Neural crest cell (in vitro differentiated cells): ENCODE data around the gene MTX1. TPM values are rescaled to one million over a fixed set of nuclear protein-coding genes. Genes with fewer than 3 reads are reported as not detected.

Experiments
- DNase-seq: peaks from one replicate; pipeline ENCODE4 v3.0.0; 2021; ENCODE audit warnings: low read depth, mixed read lengths, low spot score
- H3K27ac Mint-ChIP-seq: one replicate; pipeline ENCODE4 v1.8.0; 2021; ENCODE audit warnings: mild to moderate bottlenecking, mixed read lengths; ENCODE audit not compliant: unreplicated experiment
- H3K27me3 Mint-ChIP-seq: 2 replicates; pipeline ENCODE4 v1.8.0; 2021; ENCODE audit warnings: low read depth, mild to moderate bottlenecking, mixed read lengths
- H3K36me3 Mint-ChIP-seq: 2 replicates; pipeline ENCODE4 v1.8.0; 2021; ENCODE audit warnings: low read depth, mild to moderate bottlenecking, mixed read lengths
- H3K4me1 Mint-ChIP-seq: 2 replicates; pipeline ENCODE4 v1.8.0; 2021; ENCODE audit warnings: mixed read lengths
- H3K4me3 Mint-ChIP-seq: one replicate; pipeline ENCODE4 v1.8.0; 2021; ENCODE audit warnings: mild to moderate bottlenecking, mixed read lengths
- H3K9me3 Mint-ChIP-seq: 2 replicates; pipeline ENCODE4 v1.8.0; 2021; ENCODE audit warnings: mixed read lengths
- total RNA-seq: library from RNA; stranded (reverse); gene quantifications from 2 replicates; pipeline ENCODE4 v1.2.1, GENCODE V29; 2021
- TF ChIP-seq, protein P1 (sequence below): fragments of 200-600 bp; sonication (generic); conservative IDR thresholded peaks from 2 replicates; pipeline ENCODE4 v1.5.0; 2021; ENCODE audit warnings: antibody characterized with exemption, mild to moderate bottlenecking

Gene MTX1
- total RNA-seq, 1 donor from 2014 or later, result 38.3 TPM

DNA sequence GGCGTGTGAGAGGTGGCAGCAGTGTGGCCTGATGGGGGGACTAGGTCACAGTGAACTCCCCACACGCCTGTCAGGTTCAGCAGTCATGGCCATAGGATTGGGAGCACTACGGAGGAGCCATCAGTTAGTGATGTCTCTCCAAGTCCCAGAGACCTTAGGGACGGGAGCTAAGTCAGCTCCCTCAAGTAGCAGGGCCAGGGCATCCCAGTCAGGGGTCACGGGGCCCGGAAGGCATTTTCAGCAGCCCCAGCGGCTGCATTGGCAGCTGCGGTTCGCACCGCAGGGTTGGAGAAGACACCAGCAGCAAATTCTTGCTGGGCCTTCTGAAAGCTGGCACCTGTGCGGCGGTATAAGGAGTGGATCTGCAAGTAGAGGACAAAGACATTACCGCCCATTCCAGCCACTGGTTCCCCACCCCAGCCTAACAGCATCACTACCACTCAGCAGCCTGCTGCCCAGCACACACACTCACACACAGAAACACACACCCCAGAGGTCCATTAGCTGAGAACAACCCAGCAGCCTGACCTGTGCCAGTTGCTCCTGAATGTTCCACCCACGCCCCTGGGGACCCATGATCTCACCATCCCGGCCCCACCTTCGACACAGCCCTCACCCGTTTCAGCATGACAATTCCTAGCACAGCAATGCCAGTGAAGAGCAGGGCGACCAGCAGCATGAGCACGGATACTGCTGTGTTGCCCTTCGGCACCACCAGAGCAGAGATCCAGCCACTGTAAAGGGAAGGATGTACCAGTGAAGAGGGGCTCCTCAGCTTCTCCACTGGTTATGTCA, 47.8 kb downstream of the MTX1 start:
- H3K27me3 Mint-ChIP-seq, result no peaks in the 10 kb centered on the region
- peak overlapping the region; percentile 87 for H3K4me3 Mint-ChIP-seq
- H3K9me3 Mint-ChIP-seq, result no peaks in the 10 kb centered on the region
- H3K27ac Mint-ChIP-seq, result peak overlapping the region; percentile 14
- TF ChIP-seq, protein P1, sequence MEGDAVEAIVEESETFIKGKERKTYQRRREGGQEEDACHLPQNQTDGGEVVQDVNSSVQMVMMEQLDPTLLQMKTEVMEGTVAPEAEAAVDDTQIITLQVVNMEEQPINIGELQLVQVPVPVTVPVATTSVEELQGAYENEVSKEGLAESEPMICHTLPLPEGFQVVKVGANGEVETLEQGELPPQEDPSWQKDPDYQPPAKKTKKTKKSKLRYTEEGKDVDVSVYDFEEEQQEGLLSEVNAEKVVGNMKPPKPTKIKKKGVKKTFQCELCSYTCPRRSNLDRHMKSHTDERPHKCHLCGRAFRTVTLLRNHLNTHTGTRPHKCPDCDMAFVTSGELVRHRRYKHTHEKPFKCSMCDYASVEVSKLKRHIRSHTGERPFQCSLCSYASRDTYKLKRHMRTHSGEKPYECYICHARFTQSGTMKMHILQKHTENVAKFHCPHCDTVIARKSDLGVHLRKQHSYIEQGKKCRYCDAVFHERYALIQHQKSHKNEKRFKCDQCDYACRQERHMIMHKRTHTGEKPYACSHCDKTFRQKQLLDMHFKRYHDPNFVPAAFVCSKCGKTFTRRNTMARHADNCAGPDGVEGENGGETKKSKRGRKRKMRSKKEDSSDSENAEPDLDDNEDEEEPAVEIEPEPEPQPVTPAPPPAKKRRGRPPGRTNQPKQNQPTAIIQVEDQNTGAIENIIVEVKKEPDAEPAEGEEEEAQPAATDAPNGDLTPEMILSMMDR, result no peak
- no peak for DNase-seq
- H3K4me1 Mint-ChIP-seq, result peaks cover 54% of the 10 kb centered on the region
- H3K36me3 Mint-ChIP-seq, result peaks cover 9% of the 10 kb centered on the region

DNA sequence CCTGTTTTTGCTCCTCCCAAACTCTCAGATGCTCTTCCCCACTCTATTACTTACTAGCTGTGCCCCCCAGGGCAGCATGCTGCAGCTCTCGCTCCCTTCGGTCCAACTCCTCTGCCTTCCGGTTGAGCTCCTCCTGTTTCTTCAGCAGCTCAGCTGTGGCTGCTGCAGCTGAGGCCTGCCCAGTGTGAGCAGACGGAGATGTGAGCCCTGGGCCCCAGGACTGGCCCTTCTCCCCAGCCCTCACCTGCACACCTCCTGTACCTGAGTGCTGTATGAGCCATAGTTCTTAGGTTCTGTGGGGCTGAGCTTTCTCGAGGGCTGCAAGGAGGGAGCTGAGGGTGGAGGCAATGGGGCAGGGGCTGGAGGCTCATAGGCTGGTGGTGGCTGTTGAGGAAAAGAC, 51.8 kb downstream of the MTX1 start:
- H3K36me3 Mint-ChIP-seq, result peaks cover 18% of the 10 kb centered on the region
- H3K4me3 Mint-ChIP-seq, result peak overlapping the region; percentile 98
- no peak overlapping the region for H3K27ac Mint-ChIP-seq
- peaks cover 4% of the 10 kb centered on the region for H3K27me3 Mint-ChIP-seq
- peaks cover 46% of the 10 kb centered on the region for H3K4me1 Mint-ChIP-seq
- no peaks in the 10 kb centered on the region for H3K9me3 Mint-ChIP-seq
- TF ChIP-seq, protein P1, result no peak
- DNase-seq, result no peak

DNA sequence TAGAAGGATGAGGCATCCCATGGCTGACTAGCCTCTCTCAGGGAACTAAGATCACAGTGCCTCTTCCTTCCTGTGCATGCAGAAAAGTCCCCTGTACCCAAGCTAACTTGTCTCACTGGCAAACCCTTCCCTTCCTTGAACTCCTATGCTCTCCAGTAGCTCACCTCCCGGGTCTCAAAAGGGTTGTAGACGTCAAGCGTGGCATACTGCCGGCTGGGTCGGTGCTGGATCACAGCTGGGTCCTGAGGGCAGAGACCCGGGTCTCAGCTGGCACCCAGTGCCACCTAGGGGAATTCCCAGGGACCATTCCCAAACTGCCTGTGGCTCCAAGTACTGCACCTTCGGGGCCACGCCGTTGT, 53.0 kb downstream of the MTX1 start:
- no peak for DNase-seq
- TF ChIP-seq, protein P1, result peak; percentile 14
- peak overlapping the region; percentile 98 for H3K4me3 Mint-ChIP-seq
- H3K4me1 Mint-ChIP-seq, result peaks cover 37% of the 10 kb centered on the region
- peaks cover 4% of the 10 kb centered on the region for H3K27me3 Mint-ChIP-seq
- peak overlapping the region; percentile 91 for H3K27ac Mint-ChIP-seq
- no peaks in the 10 kb centered on the region for H3K9me3 Mint-ChIP-seq
- H3K36me3 Mint-ChIP-seq, result peaks cover 23% of the 10 kb centered on the region

DNA sequence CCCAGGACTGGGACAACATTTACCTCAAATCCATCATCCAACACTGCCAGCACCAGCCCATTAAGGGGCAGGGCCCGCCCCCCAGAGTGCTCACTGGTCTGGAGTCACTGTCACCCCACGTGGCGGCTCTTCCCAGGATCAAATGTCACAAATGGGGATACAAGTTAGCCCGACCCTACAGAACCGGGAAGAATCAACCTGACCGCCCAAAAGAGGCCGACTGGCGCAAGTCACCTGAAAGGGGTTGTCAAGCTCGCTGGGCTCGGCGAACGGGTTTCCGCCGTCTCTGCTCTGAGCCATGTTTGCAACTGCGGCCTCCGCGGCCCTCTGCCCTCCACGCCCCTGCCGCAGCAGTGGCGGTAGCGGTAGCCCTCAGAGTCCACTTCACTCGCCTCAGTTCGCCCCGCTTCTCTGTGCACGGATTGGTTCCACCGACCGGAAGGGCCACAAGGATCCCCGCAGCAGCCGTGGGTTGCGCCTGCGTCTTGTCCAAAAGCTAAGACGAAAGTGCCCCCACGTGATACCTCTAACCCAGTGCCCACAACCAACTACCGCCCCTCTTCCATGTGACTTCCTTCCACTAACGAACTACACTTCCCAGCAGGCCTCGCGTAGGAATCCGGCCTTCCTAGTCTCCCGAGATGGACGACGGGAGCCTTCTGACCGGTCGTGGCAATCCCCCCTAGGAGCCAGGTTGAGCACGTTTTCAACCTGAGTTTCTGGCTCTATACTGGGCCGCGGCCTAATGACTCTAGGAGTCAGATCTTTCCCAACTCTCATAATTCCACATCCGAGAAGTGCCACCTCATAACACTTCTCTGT, 53.6 kb downstream of the MTX1 start, which contains the start of gene SCAMP3:
SCAMP3 (minus strand) TSS at position 509 of the 822 bp plus-strand sequence; CDS start at position 300, 209 bp downstream.
- H3K4me3 Mint-ChIP-seq, result peak within 1 kb of the TSS; percentile 98
- TF ChIP-seq, protein P1, result no peak
- peaks cover 23% of the 10 kb centered on the region for H3K36me3 Mint-ChIP-seq
- H3K27ac Mint-ChIP-seq, result peak within 1 kb of the TSS; percentile 91
- H3K27me3 Mint-ChIP-seq, result peaks cover 4% of the 10 kb centered on the region
- DNase-seq, result peak; percentile 83
- H3K4me1 Mint-ChIP-seq, result peaks cover 31% of the 10 kb centered on the region
- H3K9me3 Mint-ChIP-seq, result no peaks in the 10 kb centered on the region

DNA sequence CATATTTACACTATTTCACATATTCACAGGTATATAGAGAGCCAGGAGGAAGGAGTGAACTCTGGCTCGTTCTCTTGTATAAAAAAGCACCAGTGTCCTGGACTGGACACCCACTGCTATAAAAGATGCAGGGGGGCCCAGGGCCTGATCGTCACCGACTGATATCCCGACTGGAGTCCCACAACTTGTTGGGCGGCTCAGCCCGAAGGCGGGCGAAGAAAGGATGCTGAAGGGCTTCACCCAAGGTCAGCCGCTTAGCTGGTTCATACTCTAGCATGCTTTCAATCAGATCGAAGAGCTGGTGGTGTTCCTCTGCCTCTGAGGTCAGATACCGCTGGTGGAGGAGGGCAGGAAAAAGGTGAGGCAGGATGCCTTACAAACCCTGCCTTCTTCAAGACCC, 54.6 kb downstream of the MTX1 start:
- peaks cover 4% of the 10 kb centered on the region for H3K27me3 Mint-ChIP-seq
- H3K36me3 Mint-ChIP-seq, result peaks cover 21% of the 10 kb centered on the region
- H3K4me1 Mint-ChIP-seq, result peaks cover 27% of the 10 kb centered on the region
- no peak overlapping the region for H3K27ac Mint-ChIP-seq
- no peak for DNase-seq
- peak overlapping the region; percentile 98 for H3K4me3 Mint-ChIP-seq
- TF ChIP-seq, protein P1, result no peak
- H3K9me3 Mint-ChIP-seq, result no peaks in the 10 kb centered on the region

Other genes starting within 250 kb of the MTX1 start
- 63.3 and 65.1 TPM in 2 replicates for gene PYGO2, start 246.9 kb upstream of the MTX1 start, total RNA-seq
- 90.3 and 92.9 TPM in 2 replicates for gene SHC1, start 237.9 kb upstream of the MTX1 start, total RNA-seq
- 211 and 217 TPM in 2 replicates for gene CKS1B, start 234.0 kb upstream of the MTX1 start, total RNA-seq
- 76.3 and 81.9 TPM in 2 replicates for gene FLAD1, start 225.4 kb upstream of the MTX1 start, total RNA-seq
- gene LENEP, start 215.1 kb upstream of the MTX1 start, total RNA-seq, result 1.9 and 2.5 TPM in 2 replicates
- gene ZBTB7B, start 205.9 kb upstream of the MTX1 start, total RNA-seq, result 5.9 and 6.9 TPM in 2 replicates
- 1.3 and 3.4 TPM in 2 replicates for gene DCST2, start 174.9 kb upstream of the MTX1 start, total RNA-seq
- not detected in 2 replicates for gene DCST1, start 174.9 kb upstream of the MTX1 start, total RNA-seq
- gene ADAM15, start 157.4 kb upstream of the MTX1 start, total RNA-seq, result 82.2 and 85.1 TPM in 2 replicates
- gene EFNA4, start 145.0 kb upstream of the MTX1 start, total RNA-seq, result 26.4 and 28.5 TPM in 2 replicates
- 5.6 and 6.6 TPM in 2 replicates for gene EFNA3, start 129.9 kb upstream of the MTX1 start, total RNA-seq
- gene EFNA1, start 80.8 kb upstream of the MTX1 start, total RNA-seq, result 0.50 and 0.77 TPM in 2 replicates
- 23.2 and 25.1 TPM in 2 replicates for gene SLC50A1, start 72.8 kb upstream of the MTX1 start, total RNA-seq
- 77.7 and 80.0 TPM in 2 replicates for gene DPM3, start 68.2 kb upstream of the MTX1 start, total RNA-seq
- 125 and 152 TPM in 2 replicates for gene KRTCAP2, start 35.4 kb upstream of the MTX1 start, total RNA-seq
- gene TRIM46, start 34.8 kb upstream of the MTX1 start, total RNA-seq, result 9.8 and 10.0 TPM in 2 replicates
- 21.4 TPM in 2 replicates for gene THBS3, start 798 bp upstream of the MTX1 start, total RNA-seq
- 93.1 and 94.3 TPM in 2 replicates for gene ENTREP3, start 46.8 kb downstream of the MTX1 start, total RNA-seq
- gene SCAMP3, start 53.7 kb downstream of the MTX1 start, total RNA-seq, result 68.9 and 75.3 TPM in 2 replicates
- 101 and 104 TPM in 2 replicates for gene CLK2, start 64.8 kb downstream of the MTX1 start, total RNA-seq
- gene HCN3, start 68.8 kb downstream of the MTX1 start, total RNA-seq, result 20.8 and 22.4 TPM in 2 replicates
- gene PKLR, start 92.7 kb downstream of the MTX1 start, total RNA-seq, result not detected in 2 replicates
- 665 and 693 TPM in 2 replicates for gene FDPS, start 100.2 kb downstream of the MTX1 start, total RNA-seq
- 55.2 and 56.6 TPM in 2 replicates for gene RUSC1, start 112.2 kb downstream of the MTX1 start, total RNA-seq